Ascending aorta (tissue), 2 donors: ENCODE measurements around the gene LYPD8. TPM values are rescaled to one million over a fixed set of nuclear protein-coding genes. Genes with fewer than 3 reads are reported as not detected.

Experiments
- DNase-seq, 2 donors: peaks; one replicate each; pipeline ENCODE4 v3.0.0-alpha.2; 2019; ENCODE audit warnings: low spot score in 2 of 2
- H3K27ac ChIP-seq, 2 donors: fragments of 200-600 bp; sonication (generic); one replicate each; pipeline ENCODE4 v1.5.1; 2016 to 2017; ENCODE audit warnings: mild to moderate bottlenecking in 1 of 2
- H3K27me3 ChIP-seq: fragments of 200-600 bp; sonication (generic); one replicate; pipeline ENCODE4 v1.5.1; 2017
- H3K36me3 ChIP-seq, 2 donors: fragments of 200-600 bp; sonication (generic); one replicate each; pipeline ENCODE4 v1.5.1; 2016
- H3K4me1 ChIP-seq, 2 donors: fragments of 200-600 bp; sonication (generic); one replicate each; pipeline ENCODE4 v1.5.1; 2016 to 2017; ENCODE audit warnings: mild to moderate bottlenecking in 1 of 2
- H3K4me3 ChIP-seq, 2 donors: fragments of 200-600 bp; sonication (generic); one replicate each; pipeline ENCODE4 v1.5.1; 2016 to 2017; ENCODE audit warnings: mild to moderate bottlenecking in 1 of 2
- H3K9me3 ChIP-seq, 2 donors: fragments of 200-600 bp; sonication (generic); one replicate each; pipeline ENCODE4 v1.5.1; 2016
- intact Hi-C: fragments of 100-400 bp; cut with DNase I; formaldehyde crosslinking; loops from one replicate; pipeline ENCODE4 v1.15.1; 2023
- total RNA-seq: library from RNA; depleted of rRNA; stranded (reverse); fragments of >200 nt; gene quantifications from one replicate; pipeline ENCODE4 v1.1.0, GENCODE V29; 2016
- TF ChIP-seq, protein P1 (sequence below), 3 experiments: fragments of 200-600 bp in 2 of 3; fragments of 450-650 bp in 1 of 3; sonication (generic) in 2 of 3; IDR thresholded peaks; one replicate each; pipeline ENCODE4 v1.5.1; 2016 to 2019; ENCODE audit warnings: antibody characterized with exemption in 3 of 3, mild to moderate bottlenecking in 1 of 3, moderate library complexity in 1 of 3

The LYPD8 gene
- total RNA-seq, 1 donor from 2014 or later: not detected

DNA sequence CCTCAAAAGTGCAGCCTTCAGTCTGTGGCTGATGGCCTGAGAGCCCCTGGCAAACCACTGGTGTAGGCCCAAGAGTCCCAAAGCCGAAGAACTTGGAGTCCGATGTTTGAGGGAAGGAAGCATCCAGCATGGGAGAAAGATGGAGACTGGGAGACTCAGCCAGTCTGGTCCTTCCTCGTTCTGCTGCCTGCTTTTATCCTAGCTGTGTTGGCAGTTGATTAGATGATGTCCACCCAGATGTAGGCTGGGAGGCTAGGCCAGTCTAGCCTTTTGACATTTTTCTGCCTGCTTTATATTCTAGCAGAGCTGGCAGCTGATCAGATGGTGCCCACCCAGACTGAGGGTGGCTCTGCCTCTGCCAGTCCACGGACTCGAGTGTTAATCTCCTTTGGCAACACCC is 1.1 kb upstream of the LYPD8 start:
- H3K4me3 ChIP-seq: no peak overlapping the region
- DNase-seq: no peak
- TF ChIP-seq, protein P1, sequence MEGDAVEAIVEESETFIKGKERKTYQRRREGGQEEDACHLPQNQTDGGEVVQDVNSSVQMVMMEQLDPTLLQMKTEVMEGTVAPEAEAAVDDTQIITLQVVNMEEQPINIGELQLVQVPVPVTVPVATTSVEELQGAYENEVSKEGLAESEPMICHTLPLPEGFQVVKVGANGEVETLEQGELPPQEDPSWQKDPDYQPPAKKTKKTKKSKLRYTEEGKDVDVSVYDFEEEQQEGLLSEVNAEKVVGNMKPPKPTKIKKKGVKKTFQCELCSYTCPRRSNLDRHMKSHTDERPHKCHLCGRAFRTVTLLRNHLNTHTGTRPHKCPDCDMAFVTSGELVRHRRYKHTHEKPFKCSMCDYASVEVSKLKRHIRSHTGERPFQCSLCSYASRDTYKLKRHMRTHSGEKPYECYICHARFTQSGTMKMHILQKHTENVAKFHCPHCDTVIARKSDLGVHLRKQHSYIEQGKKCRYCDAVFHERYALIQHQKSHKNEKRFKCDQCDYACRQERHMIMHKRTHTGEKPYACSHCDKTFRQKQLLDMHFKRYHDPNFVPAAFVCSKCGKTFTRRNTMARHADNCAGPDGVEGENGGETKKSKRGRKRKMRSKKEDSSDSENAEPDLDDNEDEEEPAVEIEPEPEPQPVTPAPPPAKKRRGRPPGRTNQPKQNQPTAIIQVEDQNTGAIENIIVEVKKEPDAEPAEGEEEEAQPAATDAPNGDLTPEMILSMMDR (IDR thresholded peaks at IDR 0.05): no peak
- H3K36me3 ChIP-seq: no peaks in the 10 kb centered on the region
- H3K9me3 ChIP-seq: no peaks in the 10 kb centered on the region
- intact Hi-C loops: no loop called here
- no peaks in the 10 kb centered on the region for H3K27me3 ChIP-seq
- H3K4me1 ChIP-seq: no peaks in the 10 kb centered on the region
- no peak overlapping the region for H3K27ac ChIP-seq

DNA sequence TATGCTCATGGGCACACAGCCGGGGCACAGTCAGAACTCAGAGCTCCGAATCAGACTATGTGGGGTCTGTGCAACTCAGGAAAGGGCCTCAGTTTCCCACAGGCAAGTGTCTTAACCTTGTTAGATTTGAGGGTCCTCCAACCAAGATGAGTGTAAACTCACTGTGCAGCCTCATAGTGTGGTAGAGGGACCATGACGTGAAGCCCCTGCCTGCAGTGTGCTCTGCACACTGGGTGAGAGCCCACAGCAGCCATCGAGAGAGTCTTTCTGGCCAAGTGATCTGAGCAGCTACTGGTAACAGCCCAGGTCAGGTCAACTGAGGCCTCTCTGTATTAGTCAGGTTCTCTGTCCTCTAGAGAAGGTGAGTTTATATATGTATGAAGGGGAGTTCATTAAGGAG is 592 bp upstream of the LYPD8 start:
- H3K27ac ChIP-seq: no peak overlapping the region

GRCh38 chr1:248753708-248754280 is 1.8 kb downstream of the LYPD8 start:
- DNase-seq: no peak
- Histone ChIP-seq H3K27ac (no peak overlapping the region), H3K4me1 (no peaks in the 10 kb centered on the region), H3K4me3 (no peak overlapping the region), H3K36me3 (no peaks in the 10 kb centered on the region), H3K9me3 (no peaks in the 10 kb centered on the region), H3K27me3 (no peaks in the 10 kb centered on the region)
- intact Hi-C loops: no loop called here
- TF ChIP-seq, protein P1 (IDR thresholded peaks at IDR 0.05): no peak

More for the DNA sequence above, 592 bp upstream of the LYPD8 start:
- Histone ChIP-seq H3K4me1 (no peaks in the 10 kb centered on the region), H3K4me3 (no peak overlapping the region), H3K9me3 (no peaks in the 10 kb centered on the region), H3K36me3 (no peaks in the 10 kb centered on the region), H3K27me3 (no peaks in the 10 kb centered on the region)
- no peak for DNase-seq
- TF ChIP-seq, protein P1 (IDR thresholded peaks at IDR 0.05): no peak
- intact Hi-C loops: no loop called here

DNA sequence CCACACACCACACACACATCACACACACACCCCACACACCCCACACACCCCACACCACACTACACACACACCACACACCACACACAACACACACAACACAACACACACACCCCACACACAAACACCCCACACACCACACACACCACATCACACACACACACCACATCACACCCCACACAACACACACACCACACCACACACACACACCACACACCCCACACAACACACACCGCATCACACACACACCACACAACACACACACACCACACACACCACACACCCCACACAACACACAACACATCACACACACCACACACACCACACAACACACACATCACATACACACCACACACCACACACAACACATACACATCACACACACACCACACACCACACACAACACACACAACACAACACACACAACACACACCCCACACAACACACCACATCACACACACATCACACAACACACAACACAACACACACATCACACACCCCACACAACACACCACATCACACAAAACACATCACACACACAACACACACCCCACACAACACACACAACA is 2.4 kb downstream of the LYPD8 start:
- Histone ChIP-seq H3K27me3 (no peaks in the 10 kb centered on the region), H3K9me3 (no peaks in the 10 kb centered on the region), H3K4me3 (no peak overlapping the region), H3K36me3 (no peaks in the 10 kb centered on the region), H3K4me1 (no peaks in the 10 kb centered on the region), H3K27ac (no peak overlapping the region)
- intact Hi-C loops: no loop called here
- TF ChIP-seq, protein P1 (IDR thresholded peaks at IDR 0.05): no peak
- DNase-seq: no peak

- Histone ChIP-seq H3K36me3 (no peaks in the 10 kb centered on the region), H3K4me3 (no peak overlapping the region), H3K27me3 (no peaks in the 10 kb centered on the region), H3K4me1 (no peaks in the 10 kb centered on the region), H3K9me3 (no peaks in the 10 kb centered on the region), H3K27ac (no peak overlapping the region)
- TF ChIP-seq, protein P1 (IDR thresholded peaks at IDR 0.05): no peak
- DNase-seq: no peak
- intact Hi-C loops: no loop called here
Measured at GRCh38 chr1:248752161-248753028, 3.2 kb downstream of the LYPD8 start.
